GM12892 (cell line): ENCODE results near the gene ADM2.

Source experiments
- POLR2A ChIP-seq: IDR thresholded peaks from 2 replicates; pipeline ENCODE4 v1.6.1; 2011; ENCODE audit warnings: low read depth, low read length, control low read depth
- POLR2AphosphoS5 ChIP-seq: IDR thresholded peaks from 2 replicates; pipeline ENCODE4 v1.6.1; 2011; ENCODE audit warnings: low read depth, low read length, control low read depth
- TAF1 ChIP-seq: IDR thresholded peaks from 2 replicates; pipeline ENCODE4 v1.6.1; 2011; ENCODE audit warnings: low read depth, mild to moderate bottlenecking, control low read depth, low read length, borderline replicate concordance

DNA sequence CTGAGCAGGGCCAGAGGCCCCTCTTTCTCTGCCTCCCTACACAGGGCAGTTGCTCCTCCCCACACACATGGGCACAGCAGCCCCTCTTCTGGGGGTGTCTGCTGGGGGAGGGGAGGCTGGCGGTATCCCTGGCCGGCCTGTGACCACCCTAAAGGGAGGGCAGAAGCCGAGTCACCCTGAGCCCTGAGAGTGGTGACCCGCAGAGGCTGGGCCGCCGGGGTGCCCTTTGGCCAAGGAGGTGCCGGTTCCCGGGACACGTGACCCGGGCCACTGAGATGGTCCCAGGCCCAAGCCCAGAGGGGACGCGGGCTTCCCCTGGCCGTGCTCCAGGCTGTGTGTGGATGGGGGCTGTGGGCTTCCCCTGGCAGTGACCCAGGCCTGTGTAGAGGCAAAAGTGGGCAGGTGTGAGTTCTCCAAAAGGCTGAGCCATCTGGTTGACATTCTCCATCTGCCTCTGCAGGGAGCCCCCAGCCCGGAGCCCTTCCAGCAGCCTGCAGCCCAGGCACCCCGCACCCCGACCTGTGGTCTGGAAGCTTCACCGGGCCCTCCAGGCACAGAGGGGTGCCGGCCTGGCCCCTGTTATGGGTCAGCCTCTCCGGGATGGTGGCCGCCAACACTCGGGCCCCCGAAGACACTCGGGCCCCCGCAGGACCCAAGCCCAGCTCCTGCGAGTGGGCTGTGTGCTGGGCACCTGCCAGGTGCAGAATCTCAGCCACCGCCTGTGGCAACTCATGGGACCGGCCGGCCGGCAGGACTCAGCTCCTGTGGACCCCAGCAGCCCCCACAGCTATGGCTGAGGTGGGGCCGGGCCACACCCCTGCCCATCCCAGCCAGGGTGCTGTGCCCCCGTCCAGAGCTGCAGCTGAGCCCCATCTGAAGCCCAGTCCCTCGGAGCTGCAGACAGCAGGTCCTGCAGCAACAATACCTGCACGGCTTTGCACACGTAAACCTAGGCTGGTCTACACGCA lies 1.0 kb downstream of the ADM2 start:
- TF ChIP-seq TAF1: no peak
- TF ChIP-seq POLR2A: no peak
- TF ChIP-seq POLR2AphosphoS5: no peak
